GM12891 (cell line): ENCODE data around the gene CATSPERB.

ENCODE experiments used
- PAX5 ChIP-seq: IDR thresholded peaks from 2 replicates; pipeline ENCODE4 v1.6.1; 2011; ENCODE audit warnings: low read length, moderate library complexity, mild to moderate bottlenecking; ENCODE audit not compliant: insufficient read depth, severe bottlenecking
- POLR2AphosphoS5 ChIP-seq: IDR thresholded peaks from 2 replicates; pipeline ENCODE4 v1.6.1; 2011; ENCODE audit warnings: low read depth, low read length, control low read depth

- TF ChIP-seq POLR2AphosphoS5 (no peak), PAX5 (no peak)
Observed at GRCh38 chr14:91693346-91693745, 38.5 kb downstream of the CATSPERB start.
